Activated CD8-positive, alpha-beta memory T cell treated with anti-CD3 and anti-CD28 coated beads, Interleukin-2, amount 10 ng/mL, durations not matched to agents 7 days and 5 days (primary cell): ENCODE results near the gene IKZF3. TPM values are rescaled to one million over a fixed set of nuclear protein-coding genes. Genes with fewer than 3 reads are reported as not detected.

Source experiments
- ATAC-seq: fragments of 150-1000 bp; cut with Tn5 transposase; one replicate; pipeline ENCODE4 v1.10.0; 2021; ENCODE audit warnings: moderate library complexity
- CTCF ChIA-PET: fragments of 350-600 bp; sonication (Branson Sonifier 250); formaldehyde crosslinking; loops from one replicate; lab custom pipeline; 2021; ENCODE audit warnings: antibody characterized with exemption; lab: Charles Lee
- DNase-seq: peaks from one replicate; pipeline ENCODE4 v3.0.0-alpha.2; 2020
- H3K27ac Mint-ChIP-seq: one replicate; pipeline ENCODE4 v1.8.0; 2021; ENCODE audit warnings: mild to moderate bottlenecking, mixed read lengths
- H3K27me3 Mint-ChIP-seq: one replicate; pipeline ENCODE4 v1.8.0; 2021; ENCODE audit warnings: mixed read lengths
- H3K36me3 Mint-ChIP-seq: one replicate; pipeline ENCODE4 v1.8.0; 2021; ENCODE audit warnings: mild to moderate bottlenecking, mixed read lengths
- H3K4me1 Mint-ChIP-seq: one replicate; pipeline ENCODE4 v1.8.0; 2021; ENCODE audit warnings: mixed read lengths
- H3K4me3 Mint-ChIP-seq: one replicate; pipeline ENCODE4 v1.8.0; 2021; ENCODE audit warnings: mild to moderate bottlenecking, moderate library complexity, mixed read lengths
- H3K9me3 Mint-ChIP-seq: one replicate; pipeline ENCODE4 v1.8.0; 2022; ENCODE audit warnings: low read depth, mixed read lengths
- total RNA-seq, 2 experiments: library from RNA; stranded (reverse); gene quantifications; one replicate each; pipeline ENCODE4 v1.2.3, GENCODE V29; 2021

Gene IKZF3
- total RNA-seq, 2 experiments from 2014 or later = 70.8 to 119 TPM

GRCh38 chr17:39823407-39824054 lies 40.6 kb downstream of the IKZF3 start:
- ATAC-seq (no peak), DNase-seq (no peak)
- Mint-ChIP-seq H3K4me1 (peaks cover 46% of the 10 kb centered on the region), H3K4me3 (no peak overlapping the region), H3K27me3 (no peaks in the 10 kb centered on the region), H3K9me3 (peaks cover 18% of the 10 kb centered on the region), H3K27ac (no peak overlapping the region), H3K36me3 (peaks cover 85% of the 10 kb centered on the region)
- CTCF ChIA-PET = no interaction called here

DNA sequence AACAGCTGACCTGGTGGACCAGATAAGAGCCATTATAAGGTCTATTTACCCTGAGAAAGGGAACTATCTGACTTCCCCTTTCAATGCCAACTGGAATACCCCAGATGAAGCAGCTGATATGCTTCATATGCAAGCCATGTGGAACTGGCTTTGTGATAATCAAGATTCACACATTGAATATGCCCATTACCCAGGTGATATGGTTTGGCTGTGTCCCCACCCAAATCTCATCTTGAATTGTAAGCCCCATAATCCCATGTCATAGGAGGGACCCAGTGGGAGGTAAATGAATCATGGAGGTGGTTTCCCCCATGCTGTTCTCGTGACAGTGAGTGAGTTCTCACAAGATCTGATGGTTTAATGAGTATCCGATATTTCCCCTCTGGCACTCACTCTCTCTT lies 42.1 kb downstream of the IKZF3 start:
- DNase-seq (no peak), ATAC-seq (no peak)
- Mint-ChIP-seq H3K27me3 (no peaks in the 10 kb centered on the region), H3K27ac (peak overlapping the region; percentile 39), H3K36me3 (peaks cover 77% of the 10 kb centered on the region), H3K4me3 (no peak overlapping the region), H3K4me1 (peaks cover 52% of the 10 kb centered on the region), H3K9me3 (peaks cover 18% of the 10 kb centered on the region)
- CTCF ChIA-PET = interaction anchor here (0.6 to 3.9 kb wide), 5 partner anchors 8 to 104 kb away, joined by 3 to 18 read pairs (median 3); partner anchors contain the start of gene IKZF3

GRCh38 chr17:39820987-39821386 lies 43.1 kb downstream of the IKZF3 start:
- peak overlapping the region; percentile 88 for H3K27ac Mint-ChIP-seq
- H3K4me3 Mint-ChIP-seq = no peak overlapping the region

DNA sequence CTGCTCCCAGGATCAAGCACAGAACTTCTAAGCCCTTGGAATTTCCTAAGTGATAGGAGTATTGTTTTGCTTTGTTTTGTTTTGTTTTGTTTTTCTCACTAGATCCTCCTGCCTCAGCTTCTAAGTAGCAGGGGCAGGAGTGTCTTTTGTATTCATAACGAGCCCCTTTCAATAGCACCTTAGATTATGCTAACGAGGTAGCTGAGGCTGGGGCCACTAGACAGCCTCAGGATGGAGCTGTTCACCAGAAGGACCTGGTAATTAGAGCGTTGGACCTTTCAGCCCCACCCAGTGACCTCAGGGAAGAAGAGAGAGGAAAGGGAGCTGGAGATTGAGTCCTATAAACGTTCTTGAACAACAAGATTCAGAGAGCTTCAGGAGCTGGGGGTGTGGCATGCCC lies 43.6 kb downstream of the IKZF3 start:
- ATAC-seq (no peak), DNase-seq (no peak)
- Mint-ChIP-seq H3K4me3 (peak overlapping the region; percentile 29), H3K27me3 (no peaks in the 10 kb centered on the region), H3K4me1 (peaks cover 45% of the 10 kb centered on the region), H3K9me3 (peaks cover 17% of the 10 kb centered on the region), H3K27ac (peak overlapping the region; percentile 88), H3K36me3 (peaks cover 66% of the 10 kb centered on the region)
- CTCF ChIA-PET = interaction anchor here (1.0 to 3.9 kb wide), 8 partner anchors 11 to 106 kb away, joined by 3 to 18 read pairs (median 4); partner anchors contain the start of gene IKZF3

More at GRCh38 chr17:39820987-39821386, 43.1 kb downstream of the IKZF3 start:
- Mint-ChIP-seq H3K4me1 (peaks cover 44% of the 10 kb centered on the region), H3K27me3 (no peaks in the 10 kb centered on the region), H3K36me3 (peaks cover 66% of the 10 kb centered on the region), H3K9me3 (peaks cover 18% of the 10 kb centered on the region)
- CTCF ChIA-PET = interaction anchor here (0.8 to 3.9 kb wide), 9 partner anchors 8 to 105 kb away, joined by 3 to 18 read pairs (median 3); partner anchors contain the start of gene IKZF3
- ATAC-seq (no peak), DNase-seq (no peak)

DNA sequence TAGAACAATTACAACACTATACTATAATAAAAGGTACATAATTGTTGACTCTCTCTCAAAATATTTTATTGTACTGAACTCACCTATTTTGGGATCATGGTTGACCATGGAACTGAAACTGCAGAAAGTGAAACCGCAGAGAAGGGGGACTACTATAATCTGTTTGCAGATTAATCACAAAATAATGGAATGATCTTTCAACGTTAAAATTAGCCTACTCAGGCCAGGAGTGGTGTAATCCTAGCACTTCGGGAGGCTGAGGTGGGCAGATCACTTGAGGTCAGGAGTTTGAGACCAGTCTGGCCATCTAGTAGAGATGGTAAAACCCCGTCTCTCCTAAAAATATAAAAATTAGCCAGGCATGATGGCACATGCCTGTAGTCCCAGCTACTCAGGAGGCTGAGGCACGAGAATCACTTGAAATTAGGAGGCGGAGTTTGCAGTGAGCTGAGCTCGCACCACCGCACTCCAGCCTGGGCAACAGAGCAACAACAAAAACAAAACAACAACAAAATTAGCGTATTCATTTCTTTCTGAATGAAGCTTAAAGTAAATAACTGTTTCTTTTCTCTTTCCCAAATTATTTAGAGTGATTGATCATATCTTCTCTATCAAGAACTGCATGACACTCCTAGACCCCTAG lies 45.6 kb downstream of the IKZF3 start:
- Mint-ChIP-seq H3K9me3 (peaks cover 7% of the 10 kb centered on the region), H3K4me1 (peaks cover 65% of the 10 kb centered on the region), H3K27ac (peak overlapping the region; percentile 88), H3K4me3 (peak overlapping the region; percentile 51), H3K36me3 (peaks cover 62% of the 10 kb centered on the region), H3K27me3 (no peaks in the 10 kb centered on the region)
- DNase-seq (peak; percentile 54), ATAC-seq (no peak)
- CTCF ChIA-PET = interaction anchor here (0.7 to 3.6 kb wide), 11 partner anchors 10 to 64 kb away, joined by 3 to 18 read pairs (median 5); partner anchors contain the start of gene IKZF3

DNA sequence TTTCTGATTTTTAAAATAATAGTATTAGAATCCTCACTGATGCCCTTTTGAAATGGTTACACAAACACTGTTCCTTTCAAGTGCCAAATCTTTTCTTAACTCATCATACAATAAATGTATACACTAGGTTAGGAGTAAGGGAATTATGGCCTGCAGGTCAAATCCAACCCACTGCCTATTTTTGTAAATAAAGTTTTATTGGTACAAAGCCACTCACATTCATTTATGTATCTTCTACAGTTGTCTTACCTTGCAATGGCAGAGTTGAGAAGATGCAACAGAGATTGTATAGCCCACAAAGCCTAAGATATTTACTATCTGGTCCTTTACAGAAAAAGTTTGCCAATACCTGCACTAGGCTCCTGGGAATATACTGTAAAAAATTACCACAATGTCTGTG lies 47.8 kb downstream of the IKZF3 start:
- no peaks in the 10 kb centered on the region for H3K27me3 Mint-ChIP-seq
- CTCF ChIA-PET = interaction anchor here (0.7 to 1.7 kb wide), 2 partner anchors 11 to 195 kb away, joined by 3 to 4 read pairs; no protein-coding TSS in a partner anchor
- no peaks in the 10 kb centered on the region for H3K9me3 Mint-ChIP-seq
- no peak overlapping the region for H3K4me3 Mint-ChIP-seq
- H3K36me3 Mint-ChIP-seq = peaks cover 57% of the 10 kb centered on the region
- peaks cover 74% of the 10 kb centered on the region for H3K4me1 Mint-ChIP-seq
- ATAC-seq (no peak), DNase-seq (no peak)
- H3K27ac Mint-ChIP-seq = no peak overlapping the region

GRCh38 chr17:39814497-39814896 lies 49.6 kb downstream of the IKZF3 start:
- Mint-ChIP-seq H3K9me3 (no peaks in the 10 kb centered on the region), H3K36me3 (peaks cover 50% of the 10 kb centered on the region), H3K4me3 (no peak overlapping the region), H3K4me1 (peaks cover 65% of the 10 kb centered on the region), H3K27me3 (no peaks in the 10 kb centered on the region), H3K27ac (peak overlapping the region; percentile 87)
- DNase-seq = no peak
- no peak for ATAC-seq
- CTCF ChIA-PET = interaction anchor here (0.8 to 2.8 kb wide), 6 partner anchors 9 to 193 kb away, joined by 3 to 9 read pairs (median 4); no protein-coding TSS in a partner anchor

DNA sequence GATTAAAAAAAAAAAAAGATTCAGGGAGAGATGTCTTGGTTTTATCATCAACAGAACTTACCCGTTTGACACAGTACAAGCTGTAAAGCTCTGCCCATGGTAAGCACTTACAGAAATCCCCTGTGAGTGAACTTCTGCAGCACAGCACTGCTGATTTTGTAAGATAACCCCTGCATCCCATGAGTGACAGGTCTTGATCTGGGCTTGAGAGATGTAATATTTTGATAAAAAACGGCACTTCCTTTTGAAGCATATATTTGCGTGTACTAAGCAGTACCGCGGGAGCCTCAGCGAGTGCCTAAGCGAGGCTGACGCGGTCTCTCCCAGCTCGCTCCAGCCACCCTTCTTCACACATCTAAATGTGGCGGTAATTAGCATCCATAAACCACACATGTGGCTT lies 50.5 kb downstream of the IKZF3 start:
- Mint-ChIP-seq H3K9me3 (no peaks in the 10 kb centered on the region), H3K27ac (peak overlapping the region; percentile 87), H3K4me3 (peak overlapping the region; percentile 68), H3K36me3 (peaks cover 53% of the 10 kb centered on the region), H3K4me1 (peaks cover 66% of the 10 kb centered on the region), H3K27me3 (no peaks in the 10 kb centered on the region)
- ATAC-seq = peak; percentile 91
- CTCF ChIA-PET = interaction anchor here (0.7 to 2.8 kb wide), 8 partner anchors 8 to 192 kb away, joined by 3 to 9 read pairs (median 4); no protein-coding TSS in a partner anchor
- DNase-seq = peak; percentile 72

DNA sequence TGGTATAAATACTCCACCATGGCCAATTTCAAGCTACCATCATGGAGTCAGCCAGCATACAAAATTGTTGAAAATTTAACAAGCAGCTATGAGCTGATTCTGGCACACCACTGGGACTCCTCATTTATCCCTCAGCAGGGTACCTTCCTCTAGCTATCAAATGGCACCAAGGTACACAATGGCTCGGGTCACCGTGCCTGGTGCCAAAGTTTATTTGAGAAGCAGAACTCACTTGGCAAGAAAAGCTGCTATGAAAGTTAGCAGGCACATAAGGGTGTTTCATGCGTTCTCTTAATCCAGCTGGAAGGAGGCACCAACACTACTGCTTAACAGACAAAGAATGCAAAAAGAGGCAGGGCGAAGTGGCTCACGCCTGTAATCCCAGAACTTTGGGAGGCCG lies 51.6 kb downstream of the IKZF3 start:
- Mint-ChIP-seq H3K27ac (peak overlapping the region; percentile 57), H3K36me3 (peaks cover 54% of the 10 kb centered on the region), H3K9me3 (no peaks in the 10 kb centered on the region), H3K4me3 (no peak overlapping the region), H3K4me1 (peaks cover 66% of the 10 kb centered on the region), H3K27me3 (no peaks in the 10 kb centered on the region)
- DNase-seq (no peak), ATAC-seq (no peak)
- CTCF ChIA-PET = interaction anchor here (0.7 to 2.8 kb wide), 11 partner anchors 7 to 191 kb away, joined by 3 to 9 read pairs (median 3); no protein-coding TSS in a partner anchor

DNA sequence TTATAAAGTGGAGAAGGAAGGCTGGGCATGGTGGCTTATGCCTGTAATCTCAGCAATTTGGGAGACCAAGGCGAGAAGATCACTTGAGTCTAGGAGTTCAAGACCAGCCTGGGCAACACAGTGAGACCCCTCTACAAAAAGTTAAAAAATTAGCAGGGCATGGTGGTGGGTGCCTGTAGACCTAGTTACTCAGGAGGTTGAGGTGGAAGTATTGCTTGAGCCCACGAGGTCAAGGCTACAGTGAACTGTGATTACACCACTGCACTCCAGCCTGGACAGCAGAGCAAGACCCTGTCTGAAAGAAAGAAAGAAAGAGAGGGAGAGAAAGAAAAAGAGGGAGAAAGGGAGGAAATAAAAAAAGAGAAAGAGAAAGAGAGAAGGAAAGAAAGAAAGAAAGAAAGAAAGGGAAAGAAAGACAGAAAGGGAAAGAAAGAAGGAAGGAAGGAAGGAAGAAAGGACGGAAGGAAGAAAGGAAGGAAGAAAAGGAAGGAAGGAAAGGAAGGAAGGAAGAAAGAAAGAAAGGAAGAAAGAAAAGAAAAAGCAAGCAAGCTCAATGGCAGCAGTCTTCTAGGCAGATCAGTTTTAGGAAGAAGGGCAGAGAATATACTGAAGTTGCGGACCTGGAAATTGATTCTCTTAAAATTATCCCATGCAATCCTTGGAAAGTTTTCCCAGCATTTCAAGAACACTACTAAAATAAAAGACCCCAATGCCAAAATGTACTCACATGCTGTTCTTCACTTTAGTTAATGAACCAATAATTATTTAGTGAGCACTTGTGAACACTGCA lies 53.0 kb downstream of the IKZF3 start:
- ATAC-seq (no peak), DNase-seq (no peak)
- H3K4me3 Mint-ChIP-seq = no peak overlapping the region
- no peaks in the 10 kb centered on the region for H3K27me3 Mint-ChIP-seq
- no peak overlapping the region for H3K27ac Mint-ChIP-seq
- CTCF ChIA-PET = no interaction called here
- H3K9me3 Mint-ChIP-seq = no peaks in the 10 kb centered on the region
- H3K36me3 Mint-ChIP-seq = peaks cover 55% of the 10 kb centered on the region
- peaks cover 71% of the 10 kb centered on the region for H3K4me1 Mint-ChIP-seq

DNA sequence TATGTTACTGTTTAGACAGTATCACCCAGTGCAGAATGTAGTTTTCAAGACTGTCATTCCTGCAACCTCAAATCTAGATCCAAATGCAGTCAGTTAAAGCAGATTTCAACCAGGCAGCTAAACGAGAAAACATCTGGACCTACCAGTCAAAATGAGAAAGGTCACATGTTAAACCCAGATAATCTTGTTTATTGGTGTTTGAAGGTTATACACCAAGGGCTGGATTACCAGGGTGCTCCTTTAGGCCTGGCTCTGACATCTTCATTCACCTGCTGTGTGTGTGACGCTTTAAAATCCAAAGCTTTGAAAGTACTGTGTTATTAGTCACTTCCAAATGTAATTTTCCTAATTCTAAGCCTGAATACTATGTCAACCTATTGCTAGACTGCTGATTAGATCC lies 54.9 kb downstream of the IKZF3 start:
- peaks cover 50% of the 10 kb centered on the region for H3K36me3 Mint-ChIP-seq
- CTCF ChIA-PET = no interaction called here
- no peaks in the 10 kb centered on the region for H3K9me3 Mint-ChIP-seq
- peaks cover 64% of the 10 kb centered on the region for H3K4me1 Mint-ChIP-seq
- DNase-seq (no peak), ATAC-seq (no peak)
- H3K4me3 Mint-ChIP-seq = no peak overlapping the region
- no peaks in the 10 kb centered on the region for H3K27me3 Mint-ChIP-seq
- H3K27ac Mint-ChIP-seq = no peak overlapping the region

GRCh38 chr17:39808409-39808997 lies 55.6 kb downstream of the IKZF3 start:
- Mint-ChIP-seq H3K27me3 (no peaks in the 10 kb centered on the region), H3K9me3 (no peaks in the 10 kb centered on the region), H3K27ac (no peak overlapping the region), H3K4me1 (peaks cover 59% of the 10 kb centered on the region), H3K4me3 (no peak overlapping the region), H3K36me3 (peaks cover 48% of the 10 kb centered on the region)
- ATAC-seq (no peak), DNase-seq (no peak)
- CTCF ChIA-PET = interaction anchor here (0.8 kb wide), 3 partner anchors 9 to 37 kb away, joined by 3 read pairs; no protein-coding TSS in a partner anchor
